Stromal cell of bone marrow (primary cell): ENCODE measurements around the gene MTA1.
A peak's percentile ranks its signal among the peaks of the same experiment; 100 is the strongest.

ENCODE experiments used
- DNase-seq: peaks from one replicate; pipeline ENCODE4 v3.0.0-alpha.2; 2012; ENCODE audit warnings: low read depth

Gene MTA1

GRCh38 chr14:105487986-105488777 is 68.6 kb downstream of the MTA1 start:
- no peak for DNase-seq

GRCh38 chr14:105488781-105489541 is 69.3 kb downstream of the MTA1 start:
- DNase-seq = no peak

- DNase-seq = no peak
Measured at GRCh38 chr14:105489542-105490266, 70.1 kb downstream of the MTA1 start.

- no peak for DNase-seq
Measured at GRCh38 chr14:105490267-105490571, 70.6 kb downstream of the MTA1 start.

GRCh38 chr14:105490572-105491365 is 71.1 kb downstream of the MTA1 start, which contains the start of gene TEDC1:
TEDC1 (plus strand) TSS chr14:105491246; CDS start chr14:105491376, 130 bp downstream.
- DNase-seq = peak; percentile 100

GRCh38 chr14:105491366-105491973 is 71.8 kb downstream of the MTA1 start:
- no peak for DNase-seq

- DNase-seq = no peak
Measured at GRCh38 chr14:105492031-105492970, 72.7 kb downstream of the MTA1 start.

GRCh38 chr14:105492971-105493871 is 73.6 kb downstream of the MTA1 start:
- no peak for DNase-seq

- no peak for DNase-seq
Measured at GRCh38 chr14:105493921-105494605, 74.4 kb downstream of the MTA1 start.

GRCh38 chr14:105494606-105494929 is 74.9 kb downstream of the MTA1 start:
- DNase-seq = no peak

GRCh38 chr14:105495101-105495989 is 75.7 kb downstream of the MTA1 start:
- no peak for DNase-seq

GRCh38 chr14:105495990-105496830 is 76.6 kb downstream of the MTA1 start:
- no peak for DNase-seq

- no peak for DNase-seq
Measured at GRCh38 chr14:105496831-105497591, 77.4 kb downstream of the MTA1 start.

- no peak for DNase-seq
Measured at GRCh38 chr14:105497671-105498429, 78.2 kb downstream of the MTA1 start.
